Hepatocyte (in vitro differentiated cells): ENCODE results near the gene UBXN11. TPM values are rescaled to one million over a fixed set of nuclear protein-coding genes. Genes with fewer than 3 reads are reported as not detected.
"Not testable (repeated sequence)": the region's sequence is repeated elsewhere in the genome, so short reads cannot be mapped to it uniquely, and the experiment has no call there.

Experiments
- DNase-seq: peaks from one replicate; pipeline ENCODE4 v3.0.0-alpha.2; 2016; ENCODE audit warnings: low spot score
- H2AFZ ChIP-seq: fragments of 200-600 bp; sonication (generic); 2 replicates; pipeline ENCODE4 v1.6.0; 2016; ENCODE audit warnings: antibody characterized with exemption, mild to moderate bottlenecking
- H3K27ac ChIP-seq: fragments of 200-600 bp; sonication (generic); 2 replicates; pipeline ENCODE4 v1.5.1; 2016; ENCODE audit warnings: mild to moderate bottlenecking
- H3K27me3 ChIP-seq: fragments of 200-600 bp; sonication (generic); 2 replicates; pipeline ENCODE4 v1.6.1; 2016
- H3K36me3 ChIP-seq: fragments of 200-600 bp; sonication (generic); replicated peaks from 2 replicates; pipeline ENCODE4 v1.5.1; 2016; ENCODE audit warnings: low read depth; ENCODE audit not compliant: insufficient read depth
- H3K4me1 ChIP-seq: fragments of 200-600 bp; sonication (generic); 2 replicates; pipeline ENCODE4 v1.5.1; 2016; ENCODE audit warnings: mild to moderate bottlenecking, moderate library complexity; ENCODE audit not compliant: insufficient read depth
- H3K4me2 ChIP-seq: fragments of 200-600 bp; sonication (generic); 2 replicates; pipeline ENCODE4 v1.6.0; 2016
- H3K4me3 ChIP-seq: fragments of 200-600 bp; sonication (generic); 2 replicates; pipeline ENCODE4 v1.5.1; 2016; ENCODE audit warnings: mild to moderate bottlenecking
- H3K79me2 ChIP-seq: fragments of 200-600 bp; sonication (generic); 2 replicates; pipeline ENCODE4 v1.6.0; 2017; ENCODE audit warnings: mild to moderate bottlenecking
- H3K9me2 ChIP-seq: fragments of 200-600 bp; sonication (generic); replicated peaks from 2 replicates; pipeline ENCODE4 v1.6.0; 2017; ENCODE audit warnings: mild to moderate bottlenecking; ENCODE audit not compliant: insufficient read depth
- H3K9me3 ChIP-seq: fragments of 200-600 bp; sonication (generic); 2 replicates; pipeline ENCODE4 v1.5.1; 2016; ENCODE audit warnings: low read depth, mild to moderate bottlenecking
- H4K20me1 ChIP-seq: fragments of 200-600 bp; sonication (generic); 2 replicates; pipeline ENCODE4 v1.6.0; 2016; ENCODE audit warnings: mild to moderate bottlenecking; ENCODE audit not compliant: insufficient read depth, poor library complexity, severe bottlenecking
- CTCF ChIP-seq: fragments of 200-600 bp; sonication (generic); IDR thresholded peaks from 2 replicates; pipeline ENCODE4 v1.5.1; 2016; ENCODE audit warnings: antibody characterized with exemption, mild to moderate bottlenecking; ENCODE audit not compliant: poor library complexity
- EZH2 ChIP-seq: fragments of 200-600 bp; sonication (generic); IDR thresholded peaks from 2 replicates; pipeline ENCODE4 v1.6.1; 2016; ENCODE audit warnings: antibody characterized with exemption, mild to moderate bottlenecking, borderline replicate concordance
- EZH2phosphoT487 ChIP-seq: fragments of 200-600 bp; sonication (generic); IDR thresholded peaks from one replicate; pipeline ENCODE4 v1.6.1; 2018; ENCODE audit warnings: antibody characterized with exemption, mild to moderate bottlenecking, low read depth, moderate library complexity; ENCODE audit not compliant: unreplicated experiment, severe bottlenecking
- WGBS: methylation state at CpG from one replicate; pipeline ENCODE4 v1.1.6; 2016; ENCODE audit warnings: low lambda C conversion rate; ENCODE audit errors: missing lambda C conversion rate; 5-methylcytosine and 5-hydroxymethylcytosine counted together
- polyA plus RNA-seq: library from polyadenylated mRNA; unstranded; fragments of >200 nt; fragmentation: Nextera tagmentation; extraction: Ambion mirVana; gene quantifications from 2 replicates; pipeline ENCODE4 v1.2.1, GENCODE V29; 2016
- total RNA-seq: library from RNA; depleted of rRNA; stranded (reverse); fragments of >200 nt; gene quantifications from 2 replicates; pipeline ENCODE4 v1.2.3, GENCODE V29; 2014

UBXN11 gene
- total and polyA plus RNA-seq, 2 experiments from 2014 or later, result 3.1 to 17.1 TPM

GRCh38 chr1:26315874-26316850, 9.7 kb upstream of the UBXN11 start:
- no peaks in the 10 kb centered on the region for H3K4me1 ChIP-seq
- H3K27ac ChIP-seq, result no peak overlapping the region
- no peak overlapping the region for H3K4me2 ChIP-seq
- TF ChIP-seq EZH2 (no peak), EZH2phosphoT487 (no peak), CTCF (no peak)
- H3K36me3 ChIP-seq, result no peaks in the 10 kb centered on the region
- no peak overlapping the region for H2AFZ ChIP-seq
- 84% methylated on average over 8 of the region's 8 CpGs for WGBS
- H3K9me2 ChIP-seq, result no peaks in the 10 kb centered on the region
- H3K27me3 ChIP-seq, result no peaks in the 10 kb centered on the region
- no peaks in the 10 kb centered on the region for H3K79me2 ChIP-seq
- no peak for DNase-seq
- H4K20me1 ChIP-seq, result no peaks in the 10 kb centered on the region
- H3K4me3 ChIP-seq, result no peak overlapping the region
- no peaks in the 10 kb centered on the region for H3K9me3 ChIP-seq

GRCh38 chr1:26314501-26314900, 8.1 kb upstream of the UBXN11 start:
- no peaks in the 10 kb centered on the region for H4K20me1 ChIP-seq
- H3K9me3 ChIP-seq, result no peaks in the 10 kb centered on the region
- H3K36me3 ChIP-seq, result no peaks in the 10 kb centered on the region
- no peaks in the 10 kb centered on the region for H3K27me3 ChIP-seq
- TF ChIP-seq CTCF, result no peak
- TF ChIP-seq EZH2, result no peak
- TF ChIP-seq EZH2phosphoT487, result no peak
- no peak overlapping the region for H3K4me3 ChIP-seq
- H3K9me2 ChIP-seq, result no peaks in the 10 kb centered on the region
- 86% methylated on average over 5 of the region's 5 CpGs for WGBS
- DNase-seq, result no peak
- no peak overlapping the region for H2AFZ ChIP-seq
- no peak overlapping the region for H3K4me2 ChIP-seq
- no peaks in the 10 kb centered on the region for H3K4me1 ChIP-seq
- no peak overlapping the region for H3K27ac ChIP-seq
- H3K79me2 ChIP-seq, result no peaks in the 10 kb centered on the region

- 89% methylated on average over 21 of the region's 21 CpGs for WGBS
- H3K36me3 ChIP-seq, DNase-seq, H3K9me3 ChIP-seq, H3K4me1 ChIP-seq, H2AFZ ChIP-seq, H3K4me2 ChIP-seq, H3K27ac ChIP-seq, H3K79me2 ChIP-seq, H3K4me3 ChIP-seq, H3K9me2 ChIP-seq, H4K20me1 ChIP-seq, H3K27me3 ChIP-seq: not testable (repeated sequence)
Measured at GRCh38 chr1:26307966-26308899, 1.8 kb upstream of the UBXN11 start.
